AG09319 (cell line): ENCODE data around the gene SYTL5.

Experiments
- DNase-seq: peaks from one replicate; pipeline ENCODE4 v3.0.0-alpha.2; 2010; ENCODE audit warnings: low read depth; ENCODE audit errors: extremely low read depth
- CTCF ChIP-seq: IDR thresholded peaks from 2 replicates; pipeline ENCODE4 v1.5.1; 2011; ENCODE audit warnings: low read depth, mild to moderate bottlenecking, inconsistent platforms, low read length, moderate library complexity

The SYTL5 gene

DNA sequence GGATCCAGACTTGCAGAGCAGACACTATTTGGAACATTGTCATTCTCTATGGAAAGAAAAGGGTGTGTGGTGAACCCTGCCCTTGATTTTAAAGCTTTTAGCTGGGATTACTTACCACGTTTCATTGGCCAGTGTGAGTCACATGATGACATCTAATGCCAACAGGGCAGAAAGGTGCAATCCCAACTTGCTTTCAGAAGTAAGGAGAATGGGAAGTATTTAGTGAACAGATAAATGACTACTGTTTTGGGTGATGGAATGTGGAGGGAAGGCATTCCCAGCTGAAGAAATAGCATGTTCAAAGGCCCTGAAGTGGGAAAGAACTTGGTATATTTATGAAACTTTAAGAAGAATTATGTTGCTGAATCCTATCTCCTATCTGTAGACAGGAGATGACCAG, 44.5 kb downstream of the SYTL5 start:
- no peak for DNase-seq
- no peak for TF ChIP-seq CTCF

DNA sequence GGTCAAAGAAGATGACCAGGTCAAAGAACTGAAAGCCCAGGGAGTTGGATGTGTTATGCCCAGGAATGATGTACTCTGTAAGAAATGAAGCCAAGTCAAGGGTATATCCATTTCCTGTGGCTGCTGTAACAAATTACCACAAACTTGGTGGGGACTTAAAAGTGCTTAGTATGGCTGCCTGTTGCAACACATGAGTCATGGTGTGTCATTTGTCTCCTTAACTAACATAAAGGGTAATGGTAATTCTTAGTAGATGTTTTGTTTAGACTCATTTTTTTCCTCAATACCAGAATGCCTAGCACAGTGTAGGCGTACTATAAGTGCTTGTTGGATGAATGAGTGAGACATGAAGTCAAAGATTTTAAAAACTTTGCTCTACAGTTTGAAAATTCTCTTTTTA, 45.7 kb downstream of the SYTL5 start:
- peak; percentile 27 for DNase-seq
- TF ChIP-seq CTCF = no peak

DNA sequence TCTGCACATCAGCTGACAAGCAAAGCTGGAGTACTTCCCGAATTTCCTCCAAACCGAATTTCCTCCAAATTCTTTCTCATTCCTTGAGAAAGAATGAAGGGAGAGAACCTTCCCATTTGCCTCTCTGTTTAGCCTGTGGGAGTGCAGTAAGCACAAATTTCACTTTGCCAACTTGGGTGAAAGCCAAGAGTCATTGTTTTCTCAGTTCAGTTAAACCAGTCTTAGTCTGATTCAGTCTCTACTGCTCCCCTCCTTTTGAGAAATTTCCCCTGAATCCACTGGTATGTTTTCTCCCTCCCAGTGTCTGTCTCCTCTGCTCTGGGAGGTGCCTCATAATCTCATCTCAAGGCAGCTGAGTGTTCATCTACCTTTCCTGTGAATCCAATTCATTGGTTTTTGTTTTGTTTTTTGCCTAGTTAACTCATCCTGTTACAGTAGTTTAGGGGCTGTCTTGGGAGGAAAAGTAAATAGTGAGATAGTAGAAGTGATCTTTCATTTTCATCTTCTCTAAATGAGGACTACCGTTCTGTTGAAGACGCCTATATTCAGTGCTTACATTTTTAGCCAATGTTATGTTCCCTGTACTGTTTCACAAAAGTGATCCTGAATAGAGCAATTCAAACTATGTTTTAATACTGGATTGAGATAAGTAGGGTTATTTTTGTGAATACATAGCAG, 49.0 kb downstream of the SYTL5 start:
- DNase-seq = no peak
- TF ChIP-seq CTCF = no peak

GRCh38 chrX:38060331-38060878, 54.1 kb downstream of the SYTL5 start:
- DNase-seq = no peak
- TF ChIP-seq CTCF = no peak

DNA sequence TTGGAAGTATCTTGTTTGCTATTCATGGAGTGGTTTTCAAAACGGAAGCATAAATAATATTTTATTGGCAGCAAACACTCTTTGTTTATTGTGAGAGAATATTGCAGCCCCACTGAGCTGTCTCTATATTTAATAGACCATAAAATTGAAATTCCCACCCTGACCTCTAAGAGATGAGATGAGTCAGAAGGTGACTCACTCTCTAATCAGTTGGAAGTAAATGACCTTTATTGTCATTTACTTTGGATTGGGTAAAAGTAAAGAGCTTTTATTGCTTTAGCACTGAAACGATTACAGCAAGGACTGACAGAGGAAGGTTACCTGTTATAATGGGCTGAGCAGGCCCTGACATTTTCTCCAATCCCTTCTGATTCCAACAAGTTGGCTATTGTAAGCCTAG, 55.0 kb downstream of the SYTL5 start:
- no peak for TF ChIP-seq CTCF
- no peak for DNase-seq

DNA sequence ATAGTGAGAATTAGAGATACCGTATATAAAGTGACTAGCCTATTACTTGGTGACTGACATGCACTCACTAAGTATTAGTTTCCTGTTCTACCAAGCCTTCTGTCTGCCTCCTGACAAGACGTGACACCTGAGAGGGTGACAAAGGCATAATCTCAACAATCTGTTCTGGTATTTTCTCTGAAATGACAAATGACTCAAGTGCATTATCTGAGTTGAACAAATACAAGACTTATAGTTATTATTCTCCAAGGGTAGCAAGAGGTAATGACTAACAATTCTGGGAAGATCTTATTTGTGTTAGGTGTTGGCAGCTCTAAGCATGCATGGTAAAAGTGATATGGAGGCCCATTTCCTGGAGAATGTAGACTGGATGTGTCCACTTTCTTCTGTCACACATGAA, 60.6 kb downstream of the SYTL5 start:
- DNase-seq = no peak
- TF ChIP-seq CTCF = no peak

GRCh38 chrX:38069273-38069672, 62.9 kb downstream of the SYTL5 start:
- DNase-seq = no peak
- no peak for TF ChIP-seq CTCF
